ENCODE measurements around the gene SYT14.
"Not testable (repeated sequence)": the region's sequence is repeated elsewhere in the genome, so short reads cannot be mapped to it uniquely, and the experiment has no call there.

Gene SYT14

GRCh38 chr1:210024996-210025395 lies 87.0 kb downstream of the SYT14 start:
- DNase-seq (ENCODE audit: low read depth in 2 of 2): no peak

- no peak for DNase-seq (ENCODE audit: low read depth in 2 of 2)
Observed at GRCh38 chr1:210025870-210026269, 87.9 kb downstream of the SYT14 start.

- DNase-seq (ENCODE audit: low read depth in 2 of 2): no peak
Observed at GRCh38 chr1:210027994-210028393, 90.0 kb downstream of the SYT14 start.

- DNase-seq (ENCODE audit: low read depth in 2 of 2): no peak
Observed at GRCh38 chr1:210031473-210031872, 93.5 kb downstream of the SYT14 start.

GRCh38 chr1:210043058-210043457 lies 105.0 kb downstream of the SYT14 start:
- DNase-seq (ENCODE audit: low read depth in 2 of 2): no peak

GRCh38 chr1:210049616-210050015 lies 111.6 kb downstream of the SYT14 start:
- DNase-seq (ENCODE audit: low read depth in 2 of 2): no peak

- not testable (repeated sequence) for DNase-seq (ENCODE audit: low read depth in 2 of 2)
Observed at GRCh38 chr1:210050491-210050890, 112.5 kb downstream of the SYT14 start.

GRCh38 chr1:210053126-210053525 lies 115.1 kb downstream of the SYT14 start:
- DNase-seq (ENCODE audit: low read depth in 2 of 2): no peak

- DNase-seq (ENCODE audit: low read depth in 2 of 2): no peak
Observed at GRCh38 chr1:210057593-210057992, 119.6 kb downstream of the SYT14 start.

GRCh38 chr1:210061992-210062391 lies 124.0 kb downstream of the SYT14 start:
- no peak for DNase-seq (ENCODE audit: low read depth in 2 of 2)

- DNase-seq (ENCODE audit: low read depth in 2 of 2): no peak
Observed at GRCh38 chr1:210070531-210070930, 132.5 kb downstream of the SYT14 start.

GRCh38 chr1:210072129-210072528 lies 134.1 kb downstream of the SYT14 start:
- peak; percentile 22 to 26 for DNase-seq (ENCODE audit: low read depth in 2 of 2)

- DNase-seq (ENCODE audit: low read depth in 2 of 2): no peak
Observed at GRCh38 chr1:210072896-210073504, 135.0 kb downstream of the SYT14 start.

GRCh38 chr1:210074904-210075303 lies 136.9 kb downstream of the SYT14 start:
- DNase-seq (ENCODE audit: low read depth in 2 of 2): no peak

GRCh38 chr1:210076620-210077019 lies 138.6 kb downstream of the SYT14 start:
- DNase-seq (ENCODE audit: low read depth in 2 of 2): no peak

- no peak for DNase-seq (ENCODE audit: low read depth in 2 of 2)
Observed at GRCh38 chr1:210081494-210081893, 143.5 kb downstream of the SYT14 start.

- no peak for DNase-seq (ENCODE audit: low read depth in 2 of 2)
Observed at GRCh38 chr1:210085359-210085758, 147.3 kb downstream of the SYT14 start.

GRCh38 chr1:210087058-210087457 lies 149.0 kb downstream of the SYT14 start:
- DNase-seq (ENCODE audit: low read depth in 2 of 2): no peak

GRCh38 chr1:210089855-210090254 lies 151.8 kb downstream of the SYT14 start:
- no peak for DNase-seq (ENCODE audit: low read depth in 2 of 2)

GRCh38 chr1:210092366-210092765 lies 154.3 kb downstream of the SYT14 start:
- no peak for DNase-seq (ENCODE audit: low read depth in 2 of 2)

- no peak for DNase-seq (ENCODE audit: low read depth in 2 of 2)
Observed at GRCh38 chr1:210093461-210093860, 155.4 kb downstream of the SYT14 start.

GRCh38 chr1:210098356-210098755 lies 160.3 kb downstream of the SYT14 start:
- DNase-seq (ENCODE audit: low read depth in 2 of 2): no peak

- DNase-seq (ENCODE audit: low read depth in 2 of 2): no peak
Observed at GRCh38 chr1:210099921-210100320, 161.9 kb downstream of the SYT14 start.

- no peak for DNase-seq (ENCODE audit: low read depth in 2 of 2)
Observed at GRCh38 chr1:210104103-210104502, 166.1 kb downstream of the SYT14 start.

Measured in fibroblast of skin of left biceps (primary cell).